ENCODE data around the gene LRRC74B.
"Not testable (repeated sequence)": the region's sequence is repeated elsewhere in the genome, so short reads cannot be mapped to it uniquely, and the experiment has no call there.

Gene LRRC74B

DNA sequence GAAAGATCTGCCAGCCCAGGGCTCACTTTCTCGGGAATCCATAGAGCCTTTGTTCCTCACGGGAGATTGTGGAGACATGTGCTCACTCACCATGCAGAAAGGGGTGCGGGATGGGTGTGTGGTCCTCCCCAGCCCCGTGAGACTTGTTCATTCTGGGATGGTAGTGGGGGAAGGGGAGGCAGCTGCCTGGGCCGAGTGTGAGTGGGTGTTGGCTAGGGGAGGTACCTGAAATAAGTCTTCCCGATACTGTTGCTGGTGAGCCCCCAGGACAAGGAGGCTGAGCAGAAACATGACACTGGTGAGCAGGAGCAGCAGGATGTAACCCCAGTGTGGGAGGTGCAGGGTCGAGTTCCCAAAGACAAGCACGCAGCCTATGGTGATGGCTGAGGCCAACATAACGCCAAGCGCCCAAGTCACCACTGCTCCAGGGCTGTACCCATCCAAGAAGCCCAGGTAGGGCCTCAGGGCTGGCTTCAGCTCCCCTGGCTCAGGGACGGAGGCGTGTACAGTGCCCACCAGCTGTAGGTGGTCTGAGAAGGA lies 16.2 kb upstream of the LRRC74B start:
- DNase-seq: no peak
- in situ Hi-C loops (cut with HindIII; ENCODE audit: low pct_ligation_motif_present, low pct_unique_long_range_greater_than_20kb, low sequenced_read_pairs): no loop called here

DNA sequence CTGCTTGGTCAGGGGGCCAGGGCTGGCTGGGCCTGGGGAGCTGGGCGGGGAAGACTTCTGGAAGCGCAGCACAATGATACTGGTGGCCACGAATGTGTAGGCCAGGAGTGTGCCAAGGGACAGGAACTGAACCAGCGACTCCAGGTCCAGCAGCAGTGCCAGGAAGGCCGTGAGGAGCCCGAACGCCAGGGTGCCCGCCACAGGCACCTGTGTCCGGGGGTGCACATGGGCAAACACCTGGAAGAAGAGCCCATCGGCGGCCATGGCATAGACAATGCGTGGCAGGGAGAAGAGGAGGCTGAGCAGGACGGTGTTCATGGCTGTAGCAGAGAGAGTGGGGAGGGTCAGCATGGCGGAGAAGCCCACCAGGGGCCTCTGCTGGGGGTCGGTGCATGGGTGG lies 15.7 kb upstream of the LRRC74B start:
- DNase-seq: no peak
- in situ Hi-C loops (cut with HindIII; ENCODE audit: low pct_ligation_motif_present, low pct_unique_long_range_greater_than_20kb, low sequenced_read_pairs): no loop called here

DNA sequence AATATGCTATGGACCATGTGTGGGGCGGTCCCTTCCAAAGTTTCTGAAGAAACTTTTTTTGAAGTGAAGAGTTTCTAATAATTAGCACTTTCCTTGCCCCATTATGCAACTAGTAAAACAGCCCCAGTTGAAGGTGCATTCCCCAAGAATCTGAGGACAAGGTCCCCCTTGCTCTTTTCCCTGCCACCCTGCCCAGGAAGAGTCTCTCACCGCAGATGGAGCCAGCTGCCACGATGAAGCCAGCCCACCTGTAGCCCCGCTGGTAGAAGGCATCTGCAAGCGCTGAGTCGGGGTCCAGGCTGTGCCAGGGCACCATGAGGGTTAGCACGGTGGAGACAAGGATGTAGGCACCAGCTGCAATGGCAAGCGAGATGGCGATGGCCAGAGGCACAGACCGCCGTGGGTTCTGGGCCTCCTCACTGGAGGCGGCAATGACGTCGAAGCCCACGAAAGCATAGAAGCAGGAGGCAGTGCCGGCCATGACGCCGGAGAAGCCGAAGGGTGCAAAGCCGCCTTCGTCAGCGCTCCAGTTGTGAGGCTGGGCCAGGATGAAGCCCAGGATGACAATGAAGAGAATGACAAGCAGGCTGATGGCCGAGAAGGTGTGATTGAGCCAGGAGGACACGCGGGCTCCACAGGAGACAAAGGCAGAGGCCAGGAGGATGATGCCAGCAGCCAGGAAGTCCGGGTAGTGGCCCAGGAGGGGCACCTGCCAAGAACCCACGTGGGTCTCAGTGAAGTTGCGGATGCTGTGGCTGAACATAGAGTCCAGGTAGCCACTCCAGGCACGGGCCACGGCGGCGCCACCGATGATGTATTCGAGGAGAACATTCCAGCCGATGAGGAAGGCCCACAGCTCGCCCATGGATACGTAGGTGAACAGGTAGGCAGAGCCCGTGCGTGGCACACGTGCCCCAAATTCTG lies 14.9 kb upstream of the LRRC74B start:
- DNase-seq: no peak
- in situ Hi-C loops (cut with HindIII; ENCODE audit: low pct_ligation_motif_present, low pct_unique_long_range_greater_than_20kb, low sequenced_read_pairs): no loop called here

DNA sequence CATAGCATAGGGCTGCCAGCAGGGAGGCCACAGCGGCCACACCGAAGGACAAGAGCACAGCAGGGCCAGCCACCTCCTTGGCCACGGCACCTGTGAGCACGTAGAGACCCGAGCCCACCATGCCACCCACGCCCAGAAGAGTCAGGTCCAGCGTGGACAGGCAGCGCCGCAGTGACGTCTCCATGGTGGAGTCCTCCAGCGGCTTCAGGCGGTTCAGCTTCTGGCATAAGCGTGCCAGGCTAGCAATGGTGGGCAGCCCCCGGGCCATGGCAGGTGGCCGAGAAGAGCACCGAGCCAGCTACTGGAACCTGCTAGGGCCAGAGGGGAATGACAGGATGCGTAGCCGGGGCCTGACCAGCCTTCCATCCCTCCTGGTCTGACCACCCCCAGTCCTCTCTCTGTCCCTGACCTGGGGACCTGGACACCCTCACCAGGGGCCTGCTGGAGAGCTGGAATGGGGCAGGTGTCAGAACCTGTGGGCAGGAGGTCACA lies 14.2 kb upstream of the LRRC74B start:
- in situ Hi-C loops (cut with HindIII; ENCODE audit: low pct_ligation_motif_present, low pct_unique_long_range_greater_than_20kb, low sequenced_read_pairs): no loop called here
- no peak for DNase-seq

DNA sequence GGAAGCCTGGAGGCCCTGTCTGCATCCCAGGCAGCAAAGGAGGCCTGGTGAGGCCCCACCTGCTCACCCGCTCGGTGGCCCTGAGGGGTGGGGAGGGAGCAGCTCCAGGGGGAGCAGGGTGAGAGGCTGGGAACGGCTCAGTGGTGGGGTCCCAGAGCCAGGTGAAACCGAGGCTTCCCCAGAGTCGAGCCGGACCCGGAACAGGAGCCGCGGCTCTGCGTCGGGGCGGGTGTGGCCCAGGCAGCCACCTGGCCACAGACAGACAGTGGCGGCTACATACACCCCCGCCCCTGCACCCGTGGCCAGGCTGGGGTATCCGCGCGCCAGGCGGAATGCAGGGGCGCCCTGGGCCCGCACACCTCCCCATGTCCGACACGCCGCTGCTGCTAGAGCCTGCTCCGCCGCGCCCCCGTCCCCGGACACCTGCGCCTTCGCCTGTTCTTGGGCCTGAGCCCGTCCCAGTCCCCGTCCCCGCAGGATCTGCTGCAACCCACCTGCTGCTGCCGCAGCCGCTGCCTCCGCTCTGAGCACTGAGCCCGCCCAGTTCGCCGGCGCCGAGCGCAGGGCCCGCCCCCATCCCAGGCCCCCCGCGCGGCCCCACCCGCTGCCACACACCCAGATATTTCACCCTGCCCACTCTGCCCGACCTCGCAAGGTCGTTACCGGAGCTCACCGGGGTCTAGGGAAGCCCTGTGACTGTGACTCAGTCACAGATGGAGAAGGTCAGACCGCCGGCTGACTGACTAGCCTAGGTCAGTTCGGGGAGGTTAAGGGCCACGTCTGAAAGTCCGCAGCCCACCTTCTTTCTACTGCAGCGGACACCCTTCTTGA lies 13.5 kb upstream of the LRRC74B start, which contains the start of gene SLC7A4:
Gene SLC7A4, minus strand, starts transcription at position 525 of the 831 bp plus-strand sequence. CDS start 749 bp downstream, outside the sequence.
- DNase-seq: no peak
- in situ Hi-C loops (cut with HindIII; ENCODE audit: low pct_ligation_motif_present, low pct_unique_long_range_greater_than_20kb, low sequenced_read_pairs): no loop called here

DNA sequence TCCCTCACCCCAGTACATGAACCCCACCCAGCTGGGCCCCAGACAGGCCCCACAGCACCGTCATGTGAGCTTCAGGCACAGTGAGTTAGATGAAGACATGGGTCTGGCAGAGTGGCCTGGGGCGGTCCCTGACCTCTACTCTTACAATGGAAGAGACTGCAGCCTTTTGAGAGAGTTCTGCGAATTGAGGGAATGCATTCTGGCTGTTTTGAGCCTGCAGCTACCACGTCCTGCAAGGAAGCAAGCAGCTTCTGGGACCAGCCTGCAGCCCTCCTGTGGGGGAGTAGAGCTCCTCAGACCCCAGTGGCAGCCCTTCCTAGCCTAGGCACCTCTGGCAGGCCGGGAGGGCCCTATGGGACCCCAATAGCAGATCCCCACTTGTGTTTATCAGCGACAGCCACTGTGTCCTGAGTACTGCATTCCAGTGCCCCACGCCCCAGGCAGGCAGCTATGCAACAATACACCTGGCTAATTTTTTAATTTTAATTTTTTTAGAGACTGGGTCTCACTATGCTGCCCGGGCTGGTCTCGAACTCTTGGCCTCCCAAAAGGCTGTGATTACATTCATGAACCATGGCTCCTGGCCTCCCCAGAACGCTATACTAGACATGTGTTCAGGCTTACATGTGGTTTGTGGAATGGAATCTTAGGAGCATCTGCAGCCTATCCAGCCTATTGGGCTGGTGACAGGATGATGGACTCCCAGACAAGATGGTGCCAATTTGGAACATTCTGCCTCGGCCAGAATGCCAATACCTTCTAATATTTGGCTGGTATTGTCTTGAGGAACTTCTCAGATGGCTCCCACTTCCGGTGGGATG lies 12.7 kb upstream of the LRRC74B start:
- no peak for DNase-seq
- in situ Hi-C loops (cut with HindIII; ENCODE audit: low pct_ligation_motif_present, low pct_unique_long_range_greater_than_20kb, low sequenced_read_pairs): no loop called here

DNA sequence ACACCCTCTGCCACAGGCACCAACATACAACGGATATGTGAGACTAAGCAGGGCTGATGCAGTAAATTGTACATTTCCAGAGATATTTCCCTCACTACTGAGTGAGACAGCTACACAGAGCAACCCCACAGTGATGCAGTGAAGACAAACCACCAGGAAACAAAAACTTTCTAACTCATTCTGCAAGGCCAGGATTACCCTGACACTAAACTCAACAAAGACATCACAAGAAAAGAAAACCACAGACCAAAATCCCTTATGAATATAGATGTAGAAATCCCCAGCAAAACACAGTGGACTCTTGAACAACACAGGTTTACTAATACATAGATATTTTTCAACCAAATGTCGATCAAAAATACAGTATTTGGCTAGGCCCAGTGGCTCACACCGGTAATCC lies 11.9 kb upstream of the LRRC74B start:
- in situ Hi-C loops (cut with HindIII; ENCODE audit: low pct_ligation_motif_present, low pct_unique_long_range_greater_than_20kb, low sequenced_read_pairs): no loop called here
- DNase-seq: no peak

DNA sequence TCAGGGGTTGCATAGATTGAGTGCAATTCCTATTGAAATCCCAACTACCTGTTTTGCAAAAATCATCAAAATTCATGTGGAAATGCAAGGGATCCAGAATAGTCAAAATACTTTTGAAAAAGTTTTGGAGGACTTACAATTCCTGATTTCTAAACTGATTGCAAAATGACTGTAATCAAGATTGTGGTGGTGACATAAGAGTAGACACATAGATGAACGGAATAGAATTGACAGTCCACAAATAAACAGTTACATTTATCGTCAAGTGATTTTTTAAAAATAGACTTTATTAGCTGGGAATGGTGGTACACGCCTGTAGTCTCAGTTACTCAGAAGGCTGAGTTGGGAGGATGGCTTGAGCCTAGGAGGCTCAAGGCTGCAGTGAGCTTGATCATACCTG lies 10.8 kb upstream of the LRRC74B start:
- in situ Hi-C loops (cut with HindIII; ENCODE audit: low pct_ligation_motif_present, low pct_unique_long_range_greater_than_20kb, low sequenced_read_pairs): no loop called here

DNA sequence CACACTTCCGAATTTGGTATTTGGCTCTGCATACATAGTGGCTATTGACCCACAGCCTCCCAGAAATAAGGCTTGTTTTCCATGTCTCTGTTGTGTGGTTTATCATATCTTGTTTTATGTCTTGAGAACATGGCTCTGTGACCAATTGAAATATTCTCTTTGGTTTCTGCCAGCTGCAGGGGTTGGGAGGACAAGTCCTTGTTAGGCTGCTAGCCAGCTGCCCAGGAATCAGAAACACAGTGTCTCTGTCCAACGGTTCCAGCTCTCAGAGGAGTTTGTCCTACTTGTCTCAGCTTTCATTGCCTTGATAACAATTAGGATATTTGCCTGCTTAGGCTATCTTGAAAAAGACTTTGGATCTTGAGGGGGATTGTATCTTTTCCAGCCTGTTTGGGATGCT lies 7.3 kb upstream of the LRRC74B start:
- in situ Hi-C loops (cut with HindIII; ENCODE audit: low pct_ligation_motif_present, low pct_unique_long_range_greater_than_20kb, low sequenced_read_pairs): no loop called here
- no peak for DNase-seq

More for the DNA sequence above, 10.8 kb upstream of the LRRC74B start:
- no peak for DNase-seq

DNA sequence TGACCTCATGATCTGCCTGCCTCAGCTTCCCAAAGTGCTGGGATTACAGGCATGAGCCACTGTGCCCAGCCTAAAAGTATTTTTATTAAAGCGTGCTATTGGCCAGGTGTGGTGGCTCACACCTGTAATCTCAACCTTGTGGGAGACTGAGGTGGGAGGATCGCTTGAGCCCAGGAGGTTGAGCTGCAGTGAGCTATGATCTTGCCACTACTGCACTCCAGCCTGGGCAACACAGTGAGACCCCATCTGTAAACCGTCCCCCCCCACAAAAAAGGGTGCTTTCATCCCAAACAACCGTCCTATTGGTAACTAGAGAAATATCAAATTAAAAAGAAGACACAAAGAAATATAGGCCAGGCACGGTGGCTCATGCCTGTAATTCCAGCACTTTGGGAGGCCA lies 6.6 kb upstream of the LRRC74B start:
- in situ Hi-C loops (cut with HindIII; ENCODE audit: low pct_ligation_motif_present, low pct_unique_long_range_greater_than_20kb, low sequenced_read_pairs); DNase-seq: not testable (repeated sequence)

DNA sequence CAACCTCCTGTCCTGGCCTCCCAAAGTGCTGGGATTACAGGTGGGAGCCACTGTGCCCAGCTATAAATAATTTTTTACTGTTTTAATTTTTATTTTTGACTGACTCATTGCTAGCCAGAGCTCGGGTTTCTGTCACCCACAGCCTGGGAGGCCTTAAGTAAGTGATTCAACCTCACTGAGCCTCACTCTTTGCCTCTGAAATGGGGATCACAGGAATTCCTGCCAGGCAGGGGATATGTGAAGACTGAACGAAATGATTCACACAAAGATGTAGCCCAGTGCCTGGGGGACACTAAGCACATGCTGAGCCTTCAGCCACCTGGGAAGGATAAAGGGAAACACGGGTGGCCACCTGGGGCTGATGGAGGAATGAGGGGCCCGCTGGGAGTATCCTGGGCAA lies 3.8 kb upstream of the LRRC74B start:
- DNase-seq: no peak
- in situ Hi-C loops (cut with HindIII; ENCODE audit: low pct_ligation_motif_present, low pct_unique_long_range_greater_than_20kb, low sequenced_read_pairs): no loop called here

DNA sequence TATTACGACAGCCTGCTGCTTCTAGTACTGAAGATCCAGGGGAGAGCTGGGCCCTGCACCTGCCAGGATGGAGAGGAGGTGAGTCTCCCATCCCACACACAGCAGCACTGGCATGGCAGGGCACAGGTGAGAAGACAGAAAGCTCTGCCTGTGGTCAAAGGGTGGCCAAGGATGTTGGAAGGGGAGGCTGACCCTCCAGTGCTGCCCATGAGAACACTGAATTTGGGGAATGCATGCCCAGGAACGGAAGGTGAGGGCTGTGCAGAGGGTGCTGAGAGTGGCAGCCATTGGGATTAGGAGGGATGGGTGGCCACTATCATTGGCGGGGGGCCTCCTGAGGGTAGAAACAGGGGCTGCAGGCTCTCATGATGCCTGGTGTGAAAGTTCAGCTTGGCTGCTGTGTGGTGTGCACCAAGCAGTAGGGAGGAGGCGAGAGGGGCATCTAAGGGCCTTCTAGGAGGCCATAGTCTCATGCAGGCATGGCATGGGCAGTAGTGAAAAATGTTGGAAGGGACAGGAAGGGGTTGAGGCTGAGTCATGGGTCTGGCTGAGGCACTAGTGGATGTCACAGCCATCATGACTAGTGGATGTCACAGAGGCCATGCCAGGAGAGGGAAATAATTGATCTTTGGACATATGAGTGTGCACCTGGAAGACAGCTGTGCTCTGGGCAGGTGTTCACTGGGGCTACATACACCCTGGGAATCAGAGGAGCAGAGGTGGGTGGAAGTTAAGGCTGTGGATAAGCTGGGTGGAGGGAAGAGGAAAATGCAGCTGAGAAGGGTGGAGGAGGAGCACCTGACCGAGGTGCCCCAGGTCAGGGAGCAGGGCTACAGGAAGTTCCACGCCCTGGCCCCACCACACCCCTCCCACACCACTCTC lies 2.5 kb upstream of the LRRC74B start:
- in situ Hi-C loops (cut with HindIII; ENCODE audit: low pct_ligation_motif_present, low pct_unique_long_range_greater_than_20kb, low sequenced_read_pairs): no loop called here
- no peak for DNase-seq

DNA sequence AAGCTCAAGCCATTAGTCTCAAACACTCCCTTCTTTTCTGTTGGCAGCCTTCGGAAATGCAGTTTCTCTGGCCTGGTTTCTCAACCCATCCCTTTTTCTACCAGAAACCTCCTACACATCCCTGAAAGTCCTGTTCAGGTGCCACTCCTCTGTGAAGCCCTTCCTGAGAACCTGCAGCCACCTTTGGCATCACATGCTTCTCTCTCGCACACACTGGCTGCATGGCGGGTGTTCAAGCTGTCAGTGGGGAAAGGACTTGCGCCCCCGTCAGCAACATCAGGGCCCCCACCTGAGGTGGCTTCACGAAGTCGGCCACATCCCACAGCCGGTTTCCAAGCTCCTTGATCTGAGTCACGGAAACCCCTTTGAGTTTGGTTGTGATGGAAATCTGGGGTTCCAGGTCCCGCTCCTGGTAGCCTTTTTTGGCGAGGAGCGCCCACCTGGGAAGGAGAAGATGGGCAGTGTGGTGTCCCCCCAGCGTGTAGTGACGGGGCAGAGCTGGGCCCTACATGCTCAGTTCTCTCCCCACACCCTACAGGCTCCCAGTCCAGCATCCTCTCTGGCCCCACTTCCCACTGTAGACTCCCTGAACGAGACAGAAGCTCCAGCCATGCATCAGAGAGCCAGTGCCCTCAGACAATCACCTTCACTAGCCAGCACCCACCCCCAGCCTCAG lies 1.7 kb upstream of the LRRC74B start:
- in situ Hi-C loops (cut with HindIII; ENCODE audit: low pct_ligation_motif_present, low pct_unique_long_range_greater_than_20kb, low sequenced_read_pairs): no loop called here
- DNase-seq: no peak

DNA sequence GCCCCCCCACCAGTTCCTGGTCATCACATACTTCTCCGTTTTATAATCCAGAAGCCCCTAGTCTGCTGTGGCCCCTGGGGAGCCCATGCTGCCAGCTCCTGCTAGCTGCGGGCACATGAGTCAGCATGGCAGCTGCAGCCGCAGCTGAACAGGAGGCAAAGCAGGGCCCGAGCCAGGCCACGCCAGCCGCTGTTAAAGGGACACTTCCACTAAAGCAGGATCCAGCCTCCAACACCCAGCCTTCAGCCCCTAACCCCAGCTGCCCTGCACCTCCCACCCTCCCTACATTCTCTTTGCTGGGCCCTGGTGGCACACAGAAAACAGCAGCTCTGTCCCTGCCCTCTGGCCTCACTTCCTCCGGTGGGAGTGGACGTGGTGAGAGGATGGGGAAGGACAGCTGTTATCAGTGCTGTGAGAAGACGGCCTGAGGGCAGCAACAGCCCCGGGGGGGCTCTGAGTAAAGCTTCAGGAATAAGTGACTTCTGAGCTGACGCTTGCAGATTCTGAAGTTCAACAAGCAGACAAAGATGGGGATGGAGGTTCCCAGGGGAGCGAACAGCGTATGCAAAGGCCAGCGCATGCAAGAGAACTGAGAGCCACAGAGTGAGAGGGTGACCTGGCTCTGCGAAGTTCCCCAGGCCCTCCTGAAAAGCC lies 688 bp upstream of the LRRC74B start:
- DNase-seq: peak; percentile 37
- in situ Hi-C loops (cut with HindIII; ENCODE audit: low pct_ligation_motif_present, low pct_unique_long_range_greater_than_20kb, low sequenced_read_pairs): no loop called here

DNA sequence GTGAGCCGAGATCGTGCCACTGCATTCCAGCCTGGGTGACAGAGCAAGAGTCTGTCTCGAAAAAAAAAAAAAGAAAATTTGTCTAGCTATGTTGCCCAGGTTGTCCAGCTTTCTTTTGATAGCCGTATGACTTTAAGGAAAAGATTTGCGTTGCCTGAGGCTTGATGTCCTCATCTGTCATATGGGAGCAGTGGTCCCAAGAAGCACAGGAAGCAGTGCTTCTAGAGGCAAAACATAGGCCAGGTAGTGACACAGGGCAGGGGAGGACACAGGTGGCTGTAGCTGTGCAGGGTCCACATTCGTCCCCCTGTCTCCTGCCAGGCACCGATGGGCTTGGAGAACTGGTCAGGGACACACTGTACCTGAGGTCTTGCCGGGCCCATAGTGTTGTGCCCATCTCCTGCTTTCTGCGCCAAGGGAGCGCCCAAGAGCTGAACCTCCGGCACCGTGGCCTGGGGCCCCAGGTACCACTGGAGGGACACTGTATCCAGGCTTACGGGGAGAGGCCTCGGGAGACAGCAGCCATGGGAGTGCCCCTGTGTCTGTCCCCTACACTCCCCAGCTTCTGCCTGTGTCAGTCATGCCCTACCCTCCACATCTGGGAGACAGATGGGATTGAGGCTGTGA lies 1.4 kb downstream of the LRRC74B start:
- in situ Hi-C loops (cut with HindIII; ENCODE audit: low pct_ligation_motif_present, low pct_unique_long_range_greater_than_20kb, low sequenced_read_pairs): no loop called here
- DNase-seq: no peak

DNA sequence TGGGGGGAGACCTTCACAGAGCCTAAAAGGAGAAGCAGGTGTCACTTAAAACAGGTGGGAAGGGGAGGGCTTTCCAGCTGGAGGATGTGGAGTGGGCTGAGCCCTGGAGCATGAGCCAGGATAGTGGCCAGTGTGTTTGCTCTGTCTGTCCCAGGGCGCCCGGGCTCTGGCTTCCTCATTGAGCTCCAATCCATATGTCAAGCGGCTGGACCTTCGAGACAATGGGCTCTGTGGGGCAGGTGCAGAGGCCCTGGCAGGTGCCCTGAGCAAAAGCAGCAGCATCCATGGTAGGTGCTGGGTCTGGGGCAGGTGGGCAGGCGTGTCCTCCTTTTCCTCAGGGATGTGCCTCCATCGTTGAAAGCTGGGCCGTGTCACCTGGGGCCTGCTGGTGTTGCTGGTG lies 2.0 kb downstream of the LRRC74B start:
- in situ Hi-C loops (cut with HindIII; ENCODE audit: low pct_ligation_motif_present, low pct_unique_long_range_greater_than_20kb, low sequenced_read_pairs): no loop called here
- DNase-seq: no peak

All from ACHN (cell line).